NCI-H2196 treated with DMSO at 0.1 percent for 48 hours (cell line): ENCODE measurements around the gene SRXN1.

Source experiments
- DNase-seq: peaks from one replicate; lab custom pipeline; 2025; ENCODE audit not compliant: unreplicated experiment; lab: John Stamatoyannopoulos, UW

SRXN1 gene

DNA sequence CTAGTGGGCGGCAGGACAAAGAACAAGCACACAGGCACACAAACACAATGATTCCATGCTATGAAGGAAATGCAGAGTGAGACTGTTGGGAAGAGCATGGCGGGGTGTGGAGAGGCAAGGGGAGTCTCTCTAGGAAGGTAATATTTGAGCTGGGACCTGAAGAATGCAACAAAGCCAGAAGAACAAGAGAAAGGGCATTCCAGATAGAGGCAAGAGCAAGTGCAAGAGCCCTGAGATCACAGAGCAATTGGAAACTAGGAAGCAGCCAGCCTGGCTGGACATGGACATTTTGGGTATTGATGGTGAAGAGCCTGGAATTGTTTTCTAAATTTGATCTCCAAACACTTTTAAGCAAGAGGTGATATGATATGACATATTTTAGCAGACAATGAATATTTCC, 15.4 kb downstream of the SRXN1 start:
- DNase-seq = no peak

DNA sequence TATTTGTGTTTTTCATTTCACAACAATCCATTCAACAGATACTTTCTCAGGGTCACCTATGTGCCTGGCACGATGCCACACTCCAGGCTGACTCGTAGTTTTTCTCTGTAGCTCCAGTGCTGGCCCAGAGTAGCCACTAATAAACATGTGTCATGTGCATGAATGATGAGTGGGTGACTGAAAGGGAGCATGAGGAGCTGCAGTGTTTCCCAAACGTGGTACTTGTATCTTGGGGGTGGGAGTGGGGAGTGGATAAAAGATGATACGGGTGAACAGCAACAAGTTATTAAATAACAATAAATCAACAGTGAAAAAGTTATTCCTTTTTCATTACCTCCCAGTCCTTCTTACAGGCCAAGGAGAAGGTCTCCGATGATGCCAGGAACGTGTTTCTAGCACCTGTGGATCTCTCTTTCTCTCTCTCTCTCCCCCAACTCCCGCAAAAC, 17.1 kb downstream of the SRXN1 start:
- DNase-seq = no peak

DNA sequence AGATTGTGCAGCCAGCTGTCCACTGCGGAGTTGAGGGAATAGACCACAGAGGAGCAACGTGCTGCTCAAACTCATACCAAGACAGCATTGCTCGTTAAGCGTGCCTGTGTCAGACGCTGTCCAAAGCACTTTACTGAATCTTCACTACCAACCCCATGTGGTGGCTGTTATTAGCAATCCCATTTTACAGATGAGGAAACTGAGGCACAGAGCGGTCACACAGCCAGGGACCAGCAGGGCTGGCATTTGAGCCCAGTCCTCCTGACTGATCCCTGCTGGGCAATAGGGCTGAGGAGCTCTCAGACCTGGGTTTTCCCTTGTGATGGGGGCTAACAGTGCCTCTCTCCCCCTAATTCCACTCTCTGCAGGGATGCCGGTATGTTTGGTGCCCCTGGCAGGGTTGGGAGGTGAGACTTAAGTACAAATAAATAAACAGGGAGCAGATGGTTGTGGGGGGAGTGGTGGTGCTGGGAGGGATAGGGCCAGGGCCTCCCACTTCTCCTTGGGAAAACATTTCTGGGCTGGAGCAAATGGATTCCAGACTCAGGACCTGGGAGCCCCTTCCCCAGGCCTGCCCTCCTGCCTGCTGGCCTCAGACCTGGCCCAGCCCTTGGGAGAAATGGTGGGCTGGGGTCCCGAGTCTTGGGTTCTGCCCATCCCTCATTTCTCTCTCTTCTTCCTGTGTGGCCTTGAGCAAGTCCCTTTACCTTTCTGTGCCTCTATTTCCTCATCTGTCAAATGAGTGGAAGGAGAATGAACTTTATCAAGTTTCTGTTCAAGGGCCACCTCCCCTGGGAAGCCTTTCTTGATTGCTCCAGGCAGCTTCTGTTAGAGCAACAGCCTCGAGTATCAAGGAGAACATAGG, 17.7 kb downstream of the SRXN1 start:
- no peak for DNase-seq

DNA sequence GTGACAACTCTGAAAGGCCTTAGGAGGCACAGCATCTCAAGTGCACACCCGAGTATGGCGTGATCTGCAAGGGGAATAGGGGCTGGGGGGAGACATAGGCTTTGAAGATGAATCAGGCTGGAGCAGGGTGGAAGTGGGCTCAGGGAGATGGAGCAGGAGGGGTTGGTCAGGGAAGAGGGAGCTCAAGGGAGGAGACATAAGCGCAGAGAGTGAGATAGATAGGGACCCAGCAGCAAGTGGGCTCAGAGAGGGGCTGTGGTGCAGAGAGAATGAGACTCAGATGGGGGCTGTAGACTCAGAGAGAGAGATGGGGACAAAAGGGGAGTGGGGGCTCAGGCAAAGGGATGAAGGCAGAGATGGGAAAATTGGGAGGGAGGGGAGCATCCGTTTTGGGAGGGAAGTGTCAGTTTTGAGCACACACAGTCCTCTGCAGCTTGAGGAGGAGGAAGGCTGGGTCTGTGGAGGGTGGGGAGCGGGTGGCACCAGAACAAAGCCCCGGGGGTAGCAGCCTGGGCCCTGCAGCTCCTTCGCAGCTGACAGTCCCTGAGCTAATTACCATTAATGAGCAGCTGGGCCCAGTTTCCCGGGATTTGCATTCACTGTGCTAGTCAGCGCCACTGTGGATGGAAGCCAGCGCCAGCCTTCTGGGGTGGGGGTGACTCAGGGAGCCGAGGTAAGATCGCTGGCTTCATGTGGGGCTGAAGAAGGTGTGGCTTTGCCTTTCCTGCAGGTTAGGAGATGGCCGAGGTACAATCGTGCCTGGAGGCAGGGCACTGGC, 18.7 kb downstream of the SRXN1 start:
- DNase-seq = no peak

DNA sequence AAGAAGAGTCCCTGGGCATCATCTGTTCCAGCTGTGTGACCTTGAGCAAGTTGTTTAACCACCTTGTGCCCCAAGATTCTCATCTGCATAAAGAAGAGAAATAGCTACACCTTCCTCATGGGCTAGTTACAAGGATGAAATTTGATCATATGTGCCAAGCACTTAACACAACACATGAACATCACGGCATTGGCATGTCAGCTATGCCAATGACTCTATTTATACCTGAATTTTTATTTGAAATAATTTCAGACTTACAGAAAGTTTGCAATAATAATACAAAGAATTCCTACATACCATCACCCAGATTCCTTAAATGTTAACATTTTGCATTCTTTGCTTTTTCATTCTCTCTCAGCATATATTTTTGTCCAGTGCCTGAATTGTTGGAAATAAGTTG, 21.9 kb downstream of the SRXN1 start:
- DNase-seq = no peak

DNA sequence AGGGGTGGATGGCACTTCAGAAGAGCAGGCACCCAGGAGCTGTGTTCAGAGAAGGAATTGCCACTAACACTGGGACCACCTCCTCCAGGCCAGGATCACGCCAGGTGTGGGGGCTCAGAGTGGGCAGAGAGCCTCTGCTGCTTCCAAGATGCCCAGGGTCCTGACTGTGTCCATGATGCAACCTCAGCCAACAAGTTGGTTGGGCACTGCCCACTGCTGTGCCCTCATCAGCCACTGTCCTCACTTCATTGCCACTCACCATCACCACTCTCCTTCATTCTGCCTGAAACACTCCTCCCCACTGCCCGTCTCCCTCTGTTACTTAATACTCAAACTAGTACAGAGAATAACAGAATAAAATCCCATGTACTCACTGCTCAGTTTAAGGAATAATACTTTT, 26.4 kb downstream of the SRXN1 start:
- no peak for DNase-seq

DNA sequence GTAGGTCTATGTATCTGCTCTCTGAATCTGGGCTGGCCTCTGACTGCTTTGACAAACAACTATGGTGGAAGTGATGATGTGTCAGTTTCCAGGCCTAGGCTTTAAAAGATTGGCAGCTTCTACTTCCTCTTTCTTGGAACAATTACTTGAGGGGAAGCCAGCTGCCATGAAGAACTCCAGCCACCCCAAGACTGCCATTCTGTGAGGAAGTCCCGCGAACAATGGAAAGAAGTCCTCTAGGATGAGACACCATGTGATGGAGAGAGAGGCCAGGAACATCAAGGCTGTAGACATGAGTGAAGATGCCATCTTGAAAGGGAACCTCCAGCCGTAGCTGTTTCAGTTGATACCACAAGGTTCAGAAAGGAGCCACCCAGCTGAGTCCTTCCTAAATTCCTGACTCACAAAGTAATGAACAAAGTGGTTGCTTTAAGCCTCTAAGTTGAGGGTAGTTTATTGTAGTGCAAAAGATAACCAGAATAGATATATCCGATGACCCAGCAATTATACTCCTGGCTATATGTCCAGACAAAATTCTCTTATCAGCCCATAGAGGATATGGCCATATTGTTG, 27.6 kb downstream of the SRXN1 start:
- no peak for DNase-seq

DNA sequence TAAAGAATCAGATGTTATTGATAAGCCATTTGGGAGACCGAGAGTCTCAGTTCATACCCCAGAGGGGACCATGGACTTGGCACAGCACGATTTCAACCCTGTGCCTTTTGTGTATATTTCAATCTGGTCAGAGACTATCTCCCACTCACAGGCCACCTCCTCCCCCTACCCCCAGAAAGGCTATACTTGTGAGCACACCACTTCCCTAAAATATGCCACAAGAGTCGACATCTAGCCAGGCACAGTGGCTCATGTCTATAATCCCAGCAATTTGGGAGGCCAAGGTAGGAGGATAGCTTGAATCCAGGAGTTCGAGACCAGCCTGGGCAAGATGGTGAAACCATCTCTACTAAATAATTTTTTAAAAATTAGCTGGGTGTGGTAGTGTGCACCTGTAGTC, 29.3 kb downstream of the SRXN1 start:
- no peak for DNase-seq

DNA sequence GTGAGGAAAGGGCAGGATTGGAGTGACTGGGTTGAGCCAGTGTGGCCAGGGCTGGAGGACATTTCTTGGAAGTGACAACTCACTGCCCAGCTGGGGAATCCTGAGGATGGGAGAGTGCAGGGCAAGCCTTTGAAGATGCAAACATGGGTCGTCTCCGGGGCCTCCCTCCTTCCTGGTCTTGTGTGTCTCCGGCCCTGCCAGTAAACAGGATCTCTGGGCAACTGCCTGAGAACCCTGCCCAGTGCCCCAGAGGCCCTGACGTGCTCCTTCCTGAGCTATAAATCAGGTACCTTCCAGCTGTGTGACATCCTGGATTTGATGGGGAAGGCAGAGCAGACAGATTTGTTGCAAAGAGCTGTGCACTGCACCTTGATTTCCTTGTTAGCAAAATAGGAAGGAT, 30.0 kb downstream of the SRXN1 start:
- no peak for DNase-seq

DNA sequence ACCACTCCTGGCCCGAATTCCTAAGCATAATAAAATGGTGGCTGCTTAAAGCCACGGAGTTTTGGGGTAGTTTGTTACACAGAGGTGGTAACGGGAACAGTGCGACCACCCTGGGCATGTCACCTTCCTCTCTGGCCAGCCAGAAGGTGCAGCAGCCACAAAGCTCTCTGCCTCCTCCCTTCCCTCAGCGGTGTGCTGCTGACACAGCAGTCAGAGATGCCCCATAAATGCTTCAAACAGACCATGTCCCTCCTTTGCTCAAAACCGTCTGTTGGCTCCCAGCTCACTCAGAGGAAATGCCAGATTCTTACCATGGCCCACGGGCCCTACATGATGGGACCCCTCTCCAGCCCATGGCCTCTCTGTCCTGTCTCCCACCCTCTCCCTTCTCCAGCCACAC, 30.8 kb downstream of the SRXN1 start:
- DNase-seq = no peak

DNA sequence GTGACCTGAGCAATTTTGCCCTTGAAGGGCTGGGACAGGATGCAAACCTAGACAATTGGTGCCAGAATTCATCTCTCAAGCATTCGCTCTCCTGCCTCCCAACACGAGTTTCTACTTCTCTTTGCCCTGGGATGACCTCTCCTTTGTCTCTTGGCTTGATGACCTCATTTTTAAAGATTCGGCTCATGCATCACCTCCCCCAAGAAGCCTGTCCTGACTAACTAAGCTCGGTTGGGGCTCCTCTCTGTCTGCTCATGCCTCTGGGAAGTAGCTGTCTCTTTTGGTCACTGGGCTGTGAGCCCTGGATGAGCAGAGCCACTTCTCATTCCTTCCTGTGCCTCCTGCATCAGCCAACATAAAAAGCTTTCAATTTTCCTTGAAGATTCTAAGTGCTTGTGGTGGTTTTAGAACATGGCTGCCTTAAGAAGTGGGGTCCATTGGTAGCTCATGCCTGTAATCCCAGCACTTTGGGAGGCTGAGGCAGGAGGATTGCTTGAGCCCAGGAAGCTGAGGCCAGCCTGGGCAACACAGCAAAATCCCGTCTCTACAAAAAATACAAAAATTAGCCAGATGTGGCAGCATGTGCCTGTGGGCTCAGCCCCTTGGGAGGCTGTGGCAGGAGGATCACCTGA, 31.8 kb downstream of the SRXN1 start:
- no peak for DNase-seq

DNA sequence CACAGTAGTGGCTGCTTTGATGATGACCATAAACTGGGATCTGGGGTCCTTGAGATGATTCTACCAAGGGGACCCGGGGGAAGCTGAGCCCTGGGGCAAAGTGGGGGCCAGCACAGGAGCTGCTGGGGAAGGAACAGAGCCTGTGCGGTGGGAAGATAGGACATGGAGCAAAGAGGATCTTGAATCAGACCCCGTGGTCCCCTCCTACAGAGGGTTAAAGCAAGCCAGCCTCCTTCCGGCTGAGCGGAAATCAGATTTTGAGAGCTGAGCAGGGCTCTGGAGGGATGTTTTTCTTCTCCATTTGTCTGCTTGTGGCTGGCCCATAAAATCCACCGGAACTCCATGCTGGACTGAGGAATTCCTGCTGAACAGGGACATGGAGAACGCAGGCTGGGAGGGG, 32.8 kb downstream of the SRXN1 start:
- DNase-seq = no peak

DNA sequence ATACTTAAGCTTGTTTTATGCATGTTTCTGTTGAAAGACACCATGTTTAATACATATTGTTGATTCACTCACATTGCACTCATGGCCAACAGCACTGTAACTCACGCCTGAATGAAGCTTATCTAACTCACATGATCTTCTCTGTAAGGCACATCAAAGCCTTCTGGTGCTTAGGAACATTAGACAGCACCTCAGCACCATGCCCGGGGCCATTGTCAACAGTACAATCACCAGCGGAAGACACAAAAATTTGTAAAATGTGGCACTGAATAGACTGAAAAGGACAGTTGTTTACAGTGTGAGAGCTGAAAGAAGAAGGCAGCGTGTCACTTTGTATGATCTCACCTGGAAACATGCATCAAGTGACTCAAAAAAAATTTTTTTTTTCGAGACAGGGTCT, 34.0 kb downstream of the SRXN1 start:
- no peak for DNase-seq

DNA sequence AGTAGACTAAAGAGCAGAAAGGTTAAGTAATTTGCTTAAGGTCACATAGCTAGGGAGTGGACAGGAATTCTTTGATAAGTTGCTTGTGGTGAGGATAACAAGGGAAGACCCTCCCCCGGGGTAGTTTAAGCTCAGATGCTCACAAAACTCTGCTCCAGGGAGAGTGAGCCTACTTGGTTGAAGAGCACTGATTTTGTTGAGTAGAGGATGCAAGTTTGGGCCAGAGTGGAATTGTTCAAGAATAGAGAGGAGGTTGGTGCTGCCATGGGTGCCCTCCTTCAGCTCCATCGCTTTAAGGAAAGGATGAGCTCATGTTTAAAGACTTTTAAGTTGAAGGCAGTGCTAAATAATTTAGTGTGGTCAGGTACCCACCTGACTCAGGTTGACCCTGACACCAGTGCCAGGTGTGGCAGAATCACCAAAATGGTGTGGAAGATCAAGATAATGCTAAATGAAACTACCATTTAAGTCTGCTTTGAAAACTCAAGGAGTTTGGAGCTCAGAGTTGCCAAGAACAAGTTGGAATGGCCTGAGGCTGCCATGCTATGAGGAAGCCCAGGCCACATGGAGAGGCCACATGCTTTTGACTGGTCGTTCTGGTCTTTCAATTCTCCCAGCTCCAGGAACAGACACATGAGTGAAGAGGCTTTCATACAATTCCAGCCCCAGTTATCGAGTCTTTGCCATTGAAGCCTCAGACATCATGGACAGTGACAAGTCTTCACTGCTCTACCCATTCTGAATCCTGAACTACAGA, 34.9 kb downstream of the SRXN1 start:
- DNase-seq = no peak

DNA sequence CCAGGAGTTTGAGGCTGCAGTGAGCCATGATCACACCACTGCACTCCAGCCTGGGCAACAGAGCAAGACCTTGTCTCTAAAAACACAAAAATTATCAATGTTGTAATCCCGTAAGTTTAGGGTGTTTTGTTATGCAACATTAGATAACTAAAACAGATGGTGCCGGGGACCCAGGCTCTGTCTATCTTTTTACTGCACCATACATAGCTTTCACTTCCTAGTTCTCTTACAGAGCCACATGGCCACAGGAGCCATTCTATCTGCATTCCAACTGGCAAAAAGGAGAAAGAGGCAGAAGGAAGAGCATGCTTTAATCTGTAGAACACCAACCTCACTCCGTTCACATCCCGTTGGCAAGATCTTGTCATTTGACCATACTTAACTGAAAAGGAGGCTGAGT, 37.5 kb downstream of the SRXN1 start:
- no peak for DNase-seq

DNA sequence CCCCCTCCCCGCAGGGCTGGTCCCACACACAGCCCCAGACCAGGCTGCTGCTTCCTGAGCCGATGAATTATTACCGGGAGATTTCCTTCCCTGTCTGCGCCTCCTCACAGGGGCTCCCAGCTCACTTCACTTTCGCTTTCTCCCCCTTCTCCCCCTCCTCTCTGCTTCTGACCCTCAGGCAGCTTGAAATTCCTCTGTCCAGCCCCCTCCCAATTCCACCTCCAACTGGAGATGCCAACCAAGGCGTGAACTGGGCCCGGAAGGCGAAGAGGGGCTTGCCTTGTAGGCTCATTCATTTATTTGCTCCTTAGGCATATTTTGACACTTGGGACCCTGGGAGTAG, 41.2 kb downstream of the SRXN1 start:
- DNase-seq = no peak

DNA sequence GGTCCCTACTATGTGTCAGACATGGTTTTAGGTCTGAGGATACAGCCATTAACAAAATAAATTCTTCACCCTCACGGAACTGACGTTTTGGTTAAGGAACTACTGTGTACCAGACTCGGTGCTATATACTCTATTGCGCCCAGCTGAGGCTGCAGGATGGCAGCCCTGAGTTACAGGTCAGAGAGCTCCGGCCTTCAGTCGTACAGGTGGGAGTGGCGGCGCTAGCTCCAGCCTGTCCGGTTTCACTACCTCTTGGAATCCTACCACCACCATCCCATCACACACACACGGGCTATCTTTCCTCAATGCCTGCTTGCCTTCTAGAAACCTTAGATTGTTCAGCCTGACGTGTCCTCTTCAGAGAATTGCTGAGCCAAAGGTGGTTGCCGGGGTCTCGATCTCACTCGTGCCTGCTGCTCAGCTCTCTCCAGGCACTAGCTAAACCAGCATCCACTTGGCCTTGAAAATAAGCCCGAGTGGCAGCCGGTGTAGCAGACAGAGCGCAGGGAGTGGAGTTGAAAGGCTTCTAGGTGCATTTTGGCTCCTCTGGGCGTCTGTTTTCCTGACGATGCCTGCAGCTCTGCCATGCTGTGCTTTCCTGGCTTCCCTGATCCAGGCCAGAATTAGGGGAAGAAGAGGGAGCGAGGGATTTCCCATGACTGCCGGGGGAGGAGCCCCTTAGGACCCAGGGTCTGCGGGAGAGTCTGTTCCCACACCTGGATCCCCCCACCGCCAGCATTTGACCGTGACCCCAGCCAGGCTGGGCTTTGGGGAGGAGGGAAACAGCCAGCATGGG, 41.8 kb downstream of the SRXN1 start:
- no peak for DNase-seq

DNA sequence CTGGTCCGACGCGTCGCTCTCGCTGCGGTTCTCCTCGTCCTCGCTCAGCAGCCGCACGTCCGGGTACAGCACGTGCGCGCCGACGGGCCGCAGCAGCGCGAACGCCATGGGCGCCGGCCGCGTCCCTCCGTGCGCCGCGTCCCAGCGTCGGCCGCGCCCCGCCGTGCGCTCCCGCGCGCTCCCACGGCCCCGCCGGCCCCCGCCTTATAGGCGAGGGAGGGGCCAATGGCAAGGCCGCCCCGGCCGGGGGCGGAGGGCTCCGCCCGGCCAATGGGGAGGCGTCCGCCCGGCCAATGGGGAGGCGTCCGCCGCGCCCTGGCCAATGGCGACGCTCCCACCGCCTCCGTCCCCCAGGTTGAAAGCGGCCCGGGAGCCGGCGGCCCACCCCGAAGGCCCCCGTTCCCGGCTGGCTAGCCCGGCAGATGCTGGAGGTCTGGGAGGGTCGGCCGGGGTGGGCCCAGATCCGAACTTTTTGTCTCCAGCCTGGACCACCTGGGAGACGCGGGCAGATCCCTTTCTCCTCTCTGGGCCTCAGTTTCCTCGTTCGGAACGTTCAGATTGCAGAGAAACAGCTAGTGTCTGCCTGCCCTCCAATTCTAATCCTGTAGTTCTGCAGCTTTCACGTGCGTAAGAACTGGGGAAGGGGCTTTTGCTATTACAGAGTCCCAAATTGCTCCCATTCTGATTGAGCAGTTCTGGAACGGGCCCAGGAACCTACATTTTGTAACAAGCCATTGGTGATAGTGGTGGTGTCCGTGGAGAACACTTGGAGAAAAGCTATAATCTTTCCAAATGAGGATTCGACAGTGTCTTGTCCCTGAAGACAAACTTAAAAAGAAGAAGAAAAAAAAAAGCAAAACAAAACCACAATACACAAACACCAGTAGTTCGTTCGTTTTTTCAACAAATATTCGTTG, 42.6 kb downstream of the SRXN1 start, which contains the start of gene TCF15:
TCF15 (minus strand) TSS at position 180 of the 917 bp plus-strand sequence; CDS start at position 108, 72 bp downstream.
- DNase-seq = no peak

DNA sequence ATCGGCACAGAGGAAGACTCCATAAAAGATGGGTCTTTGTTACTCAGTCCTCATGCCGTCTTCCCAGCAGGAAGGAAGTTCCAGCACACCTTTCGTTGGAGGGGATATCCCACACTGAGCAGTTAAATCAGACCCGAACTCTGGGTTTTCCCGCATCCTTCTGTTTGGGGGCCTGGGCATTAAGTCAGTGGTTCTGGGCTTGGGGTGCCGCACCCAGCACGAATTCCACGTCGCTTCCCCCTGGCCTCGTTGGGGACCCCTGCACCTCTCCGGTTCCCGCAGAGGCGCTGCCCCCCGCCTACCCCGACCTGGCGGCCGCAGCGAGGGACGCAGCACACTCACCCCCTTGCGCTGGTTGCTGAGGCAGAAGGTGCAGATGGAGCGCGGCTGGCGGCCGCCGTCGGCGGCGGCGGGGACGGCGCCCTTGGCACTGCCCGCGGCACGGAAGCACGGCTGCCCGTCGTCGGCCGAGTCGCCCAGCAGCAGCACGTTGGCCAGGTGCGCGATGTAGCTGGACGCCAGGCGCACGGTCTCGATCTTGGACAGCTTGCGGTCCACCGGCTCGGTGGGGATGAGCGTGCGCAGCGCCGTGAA, 43.5 kb downstream of the SRXN1 start:
- DNase-seq = no peak
